Inferior parietal cortex (tissue), 1 donor: Measurements from ENCODE around the gene VCL.

Experiments used
- DNase-seq: peaks from one replicate; pipeline ENCODE4 v3.0.0-alpha.2; 2016; ENCODE audit errors: extremely low spot score

Gene VCL

DNA sequence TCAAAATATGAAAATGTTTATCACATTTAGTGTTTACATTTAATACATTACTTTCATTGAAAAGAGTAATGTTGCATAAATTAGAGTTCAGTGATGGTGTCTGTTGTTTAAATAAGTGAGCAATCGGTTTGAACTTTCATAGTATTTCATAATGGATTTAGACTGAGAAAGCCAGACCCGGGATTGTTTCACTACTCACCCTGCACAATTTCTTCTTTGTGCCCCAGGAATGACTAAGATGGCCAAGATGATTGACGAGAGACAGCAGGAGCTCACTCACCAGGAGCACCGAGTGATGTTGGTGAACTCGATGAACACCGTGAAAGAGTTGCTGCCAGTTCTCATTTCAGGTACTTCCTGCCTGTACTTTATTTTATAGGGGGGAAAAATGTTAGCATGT lies 74.6 kb downstream of the VCL start:
- DNase-seq = no peak

DNA sequence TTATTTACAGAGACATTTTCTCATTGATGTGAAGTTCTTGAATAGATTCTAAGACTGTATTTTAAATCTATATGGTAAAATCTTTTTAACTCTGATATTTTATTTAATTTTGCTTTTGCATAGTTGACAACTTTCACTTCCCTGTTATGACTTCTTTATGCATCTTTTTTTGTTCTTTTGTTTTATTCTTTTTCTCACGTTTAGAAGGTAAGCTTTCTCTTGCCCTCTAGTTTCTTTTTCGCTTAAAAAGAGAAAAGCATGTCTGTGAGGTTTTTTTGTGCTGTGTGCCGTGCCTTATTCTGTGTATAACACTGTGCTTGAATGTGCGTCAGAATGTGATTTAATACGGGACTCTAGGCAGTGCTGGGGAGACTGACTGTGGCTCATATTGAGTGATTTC lies 78.0 kb downstream of the VCL start:
- no peak for DNase-seq

DNA sequence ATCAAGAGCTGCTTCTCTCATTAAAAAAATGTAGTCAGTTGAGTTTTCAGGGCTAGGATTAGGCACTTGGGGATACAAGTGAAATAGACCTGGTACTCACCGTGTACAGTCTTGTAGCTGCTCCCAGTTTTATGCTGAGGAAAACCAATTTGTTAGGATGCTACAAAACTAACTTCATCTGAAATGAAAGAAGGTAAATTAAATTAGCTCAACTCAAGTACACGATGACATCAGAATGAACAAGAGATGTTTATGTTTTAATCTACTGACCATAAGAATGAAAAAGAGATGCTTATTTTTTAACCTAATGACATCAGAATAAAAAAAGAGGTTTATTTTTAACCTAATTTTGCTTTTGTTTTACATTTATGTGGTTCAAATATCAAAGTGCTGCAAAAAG lies 79.0 kb downstream of the VCL start:
- DNase-seq = no peak

DNA sequence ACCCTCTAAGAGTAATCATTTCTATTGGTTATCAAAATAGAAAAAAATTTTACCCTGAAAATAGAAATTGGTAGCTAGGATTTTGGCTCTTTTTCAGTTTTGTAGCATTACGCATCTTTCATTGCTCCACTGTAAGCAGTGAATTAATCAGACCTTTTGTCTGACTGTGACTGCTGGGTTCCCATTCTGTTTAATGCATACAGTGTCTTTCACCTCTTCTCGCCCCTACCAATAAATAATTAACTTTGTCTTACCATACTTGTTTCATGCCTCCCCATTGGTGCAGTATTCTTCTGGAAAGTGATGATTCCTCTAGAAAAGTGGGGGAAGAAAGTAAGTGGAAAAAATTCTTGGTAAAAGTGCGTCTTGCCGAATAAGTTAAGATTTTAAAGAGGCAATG lies 79.5 kb downstream of the VCL start:
- no peak for DNase-seq

DNA sequence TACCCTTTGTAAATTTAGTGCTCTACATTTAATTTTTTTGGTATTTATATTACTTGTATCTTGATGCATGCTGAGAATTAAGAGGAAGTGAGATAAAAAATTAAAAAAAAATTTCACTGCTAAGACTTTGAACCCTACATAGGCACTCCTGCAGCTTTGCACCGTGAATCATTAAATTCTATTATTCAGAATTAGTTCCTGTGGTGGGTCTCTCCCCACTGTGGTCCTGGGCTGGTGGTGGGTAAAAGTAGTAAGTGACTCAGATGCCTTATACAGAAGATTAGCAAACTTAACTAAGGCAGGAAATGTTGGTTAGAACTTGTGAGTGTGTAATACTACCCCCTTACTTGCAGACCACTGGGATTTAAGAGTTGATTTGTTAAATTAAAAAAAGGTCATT lies 80.1 kb downstream of the VCL start:
- no peak for DNase-seq

DNA sequence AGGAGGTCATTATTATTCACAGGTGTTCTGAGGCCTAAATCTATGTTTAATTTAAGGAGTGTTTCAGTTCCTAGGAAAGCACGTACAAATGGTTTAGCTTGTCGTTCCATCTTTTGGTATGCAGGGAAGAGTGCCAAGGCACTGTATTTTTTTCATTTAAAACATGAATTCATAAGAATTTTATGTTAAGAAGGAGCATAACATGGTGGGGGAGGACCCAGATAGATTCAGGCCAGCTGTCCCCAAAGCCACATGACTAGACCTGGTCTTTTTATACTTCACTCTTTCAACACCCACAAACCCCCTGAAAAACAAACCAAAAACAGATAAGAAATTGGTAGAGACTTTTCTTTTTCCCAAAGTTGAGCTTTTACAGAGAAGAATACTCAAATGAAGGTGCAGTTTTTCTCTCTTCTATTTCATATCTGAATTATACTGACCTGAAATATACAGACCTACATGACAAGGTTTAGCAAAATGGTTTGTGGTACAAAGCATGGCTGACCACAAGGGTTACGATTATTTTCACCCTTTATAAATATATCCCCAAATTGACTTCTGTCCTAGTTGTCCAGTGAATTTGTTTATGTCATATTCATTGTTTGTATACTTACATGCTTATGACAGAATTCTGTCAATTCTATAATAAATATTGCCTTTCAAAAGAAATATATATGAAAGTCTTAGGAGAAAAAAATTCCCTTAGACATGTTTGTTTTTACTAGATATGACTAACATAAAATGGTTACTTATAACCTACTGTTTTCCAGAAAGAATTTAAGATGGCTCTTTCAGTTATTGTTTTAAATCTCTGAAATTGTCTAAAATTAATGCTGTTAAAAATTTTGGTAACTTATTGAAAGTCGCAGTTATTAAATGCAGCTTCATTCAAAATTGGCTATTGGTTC lies 81.4 kb downstream of the VCL start:
- no peak for DNase-seq

DNA sequence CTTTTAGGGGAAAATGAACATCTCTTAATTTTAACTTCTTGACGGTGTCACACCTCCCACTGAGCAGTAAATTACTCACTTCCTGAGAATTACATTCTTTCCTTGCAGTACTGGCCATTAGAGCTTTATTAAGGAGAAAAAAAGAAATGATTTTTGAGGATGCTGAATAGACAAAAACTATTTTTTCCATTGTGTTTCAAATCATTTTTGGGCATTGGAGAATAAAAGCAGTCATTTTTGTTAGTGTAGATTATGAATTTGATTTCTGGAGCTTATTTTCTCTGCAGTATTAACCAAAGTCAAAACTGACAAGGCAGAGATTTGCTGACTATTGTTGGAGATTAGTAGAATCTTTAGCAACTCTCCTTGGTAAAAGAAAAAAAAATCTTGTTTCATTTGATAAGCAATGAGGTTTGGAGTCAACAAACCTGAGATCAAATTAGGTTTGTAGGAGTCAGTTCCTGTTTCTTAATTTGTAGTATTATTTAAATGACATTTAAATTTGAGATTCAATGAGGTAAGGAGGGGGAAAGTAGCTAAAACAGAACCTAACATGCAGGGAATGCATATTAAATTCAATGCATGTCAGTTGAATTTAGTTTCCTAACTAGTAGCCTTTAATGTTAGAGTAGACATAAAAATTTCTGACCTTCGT lies 82.1 kb downstream of the VCL start:
- DNase-seq = no peak

DNA sequence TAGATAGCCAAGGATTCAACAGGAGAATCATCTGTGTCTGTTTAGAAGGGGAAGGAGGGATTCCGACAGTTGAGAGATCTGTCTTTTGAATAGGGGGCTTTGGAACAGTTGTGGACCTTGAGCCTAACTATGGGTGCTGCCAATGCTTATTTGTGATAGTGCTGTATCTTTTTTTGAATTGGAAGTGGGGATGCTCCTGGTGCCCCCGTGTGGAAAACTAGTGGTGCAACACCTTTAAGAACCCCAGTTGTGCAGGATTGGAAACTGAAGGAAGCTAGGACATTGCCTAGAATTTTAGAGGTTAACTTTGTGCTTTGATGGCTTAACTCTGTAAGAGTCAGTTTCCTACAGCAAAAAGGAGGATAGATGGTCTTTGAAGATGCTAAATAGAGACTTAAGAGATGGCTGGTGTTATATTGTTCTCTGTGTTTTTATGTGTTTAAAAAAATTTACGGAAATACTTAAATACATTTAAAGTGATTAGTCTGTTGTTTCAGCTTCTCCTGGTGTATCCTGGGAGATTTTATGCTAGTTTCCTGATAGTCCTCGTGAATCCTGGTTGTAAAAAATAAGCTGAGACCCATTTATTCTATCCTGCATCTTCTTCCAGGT lies 83.4 kb downstream of the VCL start:
- DNase-seq = peak; percentile 71

DNA sequence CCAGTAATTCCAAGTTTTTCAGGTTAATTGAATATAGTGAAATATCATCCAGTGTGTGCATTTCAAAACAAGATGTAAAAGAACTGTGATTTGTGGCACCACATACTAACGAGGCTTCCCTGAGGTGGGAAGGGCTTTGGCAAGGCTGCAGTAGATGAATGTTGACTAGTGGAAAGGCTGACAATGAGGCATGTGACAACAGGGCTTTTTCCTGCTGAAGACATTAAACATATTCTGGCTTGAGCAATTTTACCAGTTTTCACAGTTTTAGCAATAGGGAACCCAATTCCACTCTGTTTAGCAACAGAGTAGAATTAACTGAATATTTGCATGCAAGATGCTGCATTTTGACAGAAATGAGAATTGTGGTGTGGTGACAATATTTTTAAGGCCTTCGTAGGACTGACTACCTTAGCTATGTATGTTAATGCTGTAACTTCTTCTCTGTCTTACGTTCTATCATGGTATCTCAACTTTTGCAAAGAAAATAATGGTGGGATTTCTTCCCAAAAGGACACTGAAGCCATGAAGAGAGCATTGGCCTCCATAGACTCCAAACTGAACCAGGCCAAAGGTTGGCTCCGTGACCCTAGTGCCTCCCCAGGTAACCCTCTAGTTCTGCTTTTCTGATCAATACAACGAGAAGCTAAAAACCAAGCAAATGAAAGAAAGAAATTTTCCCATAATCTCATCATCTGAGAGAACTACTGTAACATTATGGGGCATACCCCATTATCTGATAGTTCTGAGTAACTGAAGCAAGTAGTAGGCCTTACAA lies 84.2 kb downstream of the VCL start:
- no peak for DNase-seq

DNA sequence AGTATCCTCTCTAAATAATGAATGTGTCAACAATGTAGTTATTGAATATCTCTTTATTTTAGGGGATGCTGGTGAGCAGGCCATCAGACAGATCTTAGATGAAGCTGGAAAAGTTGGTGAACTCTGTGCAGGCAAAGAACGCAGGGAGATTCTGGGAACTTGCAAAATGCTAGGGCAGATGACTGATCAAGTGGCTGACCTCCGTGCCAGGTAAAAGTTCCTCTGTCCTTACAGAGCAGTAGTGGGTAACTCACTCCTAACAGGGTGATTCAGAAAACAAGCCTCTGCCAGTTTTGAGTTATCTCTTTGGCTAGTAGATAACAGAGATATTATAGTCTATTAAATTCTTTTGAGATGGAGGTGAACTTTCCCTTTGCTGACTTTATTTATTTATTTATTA lies 85.4 kb downstream of the VCL start:
- no peak for DNase-seq

DNA sequence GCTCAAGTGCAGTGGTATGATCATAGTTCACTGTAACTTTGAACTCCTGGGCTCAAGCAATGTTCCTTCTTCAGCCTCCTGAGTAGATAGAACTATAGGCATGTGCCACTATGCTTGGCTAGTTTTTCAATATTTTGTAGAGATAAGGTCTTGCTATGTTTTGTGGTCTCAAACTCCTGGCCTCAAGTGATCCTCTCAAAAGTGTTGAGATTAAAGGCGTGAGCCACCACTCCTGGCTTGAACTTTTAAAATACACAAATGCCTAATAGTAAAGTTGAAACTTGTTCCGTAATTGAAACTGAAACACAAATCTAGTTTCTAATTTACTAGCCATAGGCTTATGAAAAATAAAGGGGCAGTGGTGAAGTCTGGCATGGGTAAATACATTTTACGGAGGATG lies 87.0 kb downstream of the VCL start:
- DNase-seq = no peak

DNA sequence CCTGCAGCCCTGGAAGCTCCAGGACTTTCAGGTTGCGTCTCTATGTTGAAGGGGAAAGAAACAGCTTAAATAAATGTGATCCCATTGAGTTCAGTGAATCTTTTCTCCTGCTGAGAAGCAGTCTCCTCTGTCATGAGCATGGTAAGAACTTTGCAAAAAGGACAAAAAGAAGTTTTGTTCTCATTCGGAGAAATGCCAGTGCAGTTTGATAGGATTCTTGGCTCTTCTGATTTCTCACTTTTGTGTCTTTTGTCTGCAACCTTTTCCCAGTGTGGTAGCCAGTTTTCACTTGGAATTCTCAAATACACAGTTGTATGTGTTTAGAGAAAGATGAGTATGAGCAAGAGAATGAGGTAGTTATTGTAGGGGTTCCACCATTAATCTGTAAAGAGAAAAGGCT lies 88.4 kb downstream of the VCL start:
- no peak for DNase-seq

DNA sequence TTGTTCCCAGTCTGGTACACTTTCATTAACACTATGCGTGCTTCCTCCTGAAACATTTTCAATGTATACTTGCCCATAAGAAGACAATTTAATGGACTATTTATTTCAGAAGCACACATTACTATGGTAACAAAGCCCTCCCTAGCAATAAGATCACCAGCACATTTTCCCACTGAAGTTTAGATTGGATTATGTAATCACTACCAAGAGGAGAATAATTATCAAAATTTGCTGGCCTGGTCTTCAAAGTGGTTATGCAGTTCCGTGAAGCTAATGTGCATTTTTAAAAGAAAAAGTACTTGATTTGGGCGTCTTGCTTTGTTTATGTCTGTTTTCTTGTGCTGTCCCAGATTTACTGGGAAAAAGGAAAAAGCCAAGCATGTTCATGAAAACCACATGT lies 90.8 kb downstream of the VCL start:
- no peak for DNase-seq

DNA sequence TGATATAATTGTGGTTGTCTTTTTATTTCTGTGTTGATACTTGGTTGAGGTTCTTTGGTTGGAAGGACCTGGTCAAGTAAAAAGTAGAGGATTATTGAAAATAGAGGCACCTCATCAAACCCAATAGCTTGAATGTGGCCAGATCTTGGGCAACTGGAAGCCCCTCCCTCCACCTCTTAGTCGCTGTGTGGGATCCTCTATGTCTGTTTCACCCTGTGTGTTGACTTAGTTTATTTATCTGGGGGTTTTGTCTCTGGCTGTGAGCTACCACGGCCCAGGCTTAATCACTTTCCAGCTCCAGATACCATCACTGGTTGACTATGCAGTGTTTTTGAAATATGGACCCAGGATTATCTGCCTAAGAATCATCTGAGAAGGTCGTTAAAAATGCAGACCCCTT lies 94.5 kb downstream of the VCL start:
- DNase-seq = no peak

DNA sequence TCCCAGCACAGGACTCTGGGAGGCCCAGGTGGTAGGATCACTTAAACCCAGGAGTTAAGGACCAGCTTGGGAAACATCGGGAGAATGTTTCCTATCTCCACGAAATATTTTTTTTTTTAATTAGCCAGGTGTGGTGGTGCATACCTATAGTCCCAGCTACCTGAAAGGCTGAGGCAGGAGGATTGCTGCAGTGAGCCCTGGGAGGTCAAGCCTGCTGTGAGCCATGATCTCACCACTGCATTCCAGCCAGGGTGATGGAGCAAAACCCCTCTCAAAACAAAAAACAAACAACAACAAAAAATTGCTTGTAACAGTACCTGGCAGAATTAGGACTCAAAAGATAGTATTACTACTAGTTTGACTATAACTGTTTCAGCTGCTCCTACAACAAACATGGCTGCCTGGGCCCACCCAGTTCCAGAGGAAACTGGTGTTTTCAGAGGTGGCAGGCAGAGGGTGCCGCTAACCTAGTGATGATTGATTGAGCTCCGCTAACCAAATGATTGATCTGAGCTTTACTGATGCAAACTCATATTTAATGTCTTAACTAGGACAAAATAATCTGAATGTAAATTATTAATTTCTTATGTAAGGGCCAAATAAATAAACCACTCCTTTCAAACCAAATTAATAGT lies 95.7 kb downstream of the VCL start:
- DNase-seq = no peak

DNA sequence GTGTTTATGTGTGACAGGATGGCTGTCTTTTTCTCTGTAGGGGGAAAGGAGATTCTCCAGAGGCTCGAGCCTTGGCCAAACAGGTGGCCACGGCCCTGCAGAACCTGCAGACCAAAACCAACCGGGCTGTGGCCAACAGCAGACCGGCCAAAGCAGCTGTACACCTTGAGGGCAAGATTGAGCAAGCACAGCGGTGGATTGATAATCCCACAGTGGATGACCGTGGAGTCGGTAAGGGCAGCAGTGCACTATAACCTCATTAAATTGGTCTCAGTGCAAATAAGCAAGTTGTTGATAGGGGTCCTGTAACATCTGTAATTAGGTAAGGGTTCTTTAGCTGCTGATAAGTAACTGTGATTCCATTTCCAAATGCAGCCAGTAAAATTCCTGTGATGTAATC lies 96.3 kb downstream of the VCL start:
- no peak for DNase-seq

DNA sequence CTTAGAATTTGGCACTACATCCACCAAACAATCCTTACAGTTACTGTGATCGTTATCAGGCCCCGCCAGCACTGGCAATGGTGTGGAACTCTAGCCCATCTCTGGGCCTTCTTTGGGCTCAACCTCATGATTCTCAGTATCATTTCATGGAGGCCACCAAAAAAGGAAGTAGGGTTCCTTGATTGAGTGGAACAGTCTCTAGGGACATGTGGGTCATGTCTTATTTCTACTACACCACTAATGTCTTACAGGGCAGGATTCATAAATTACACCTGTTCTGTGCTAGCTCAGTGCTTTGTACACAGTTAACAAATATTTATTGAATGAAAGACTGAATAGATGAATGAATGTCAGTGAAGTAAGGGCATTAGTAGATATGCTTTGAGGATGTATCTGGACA lies 98.9 kb downstream of the VCL start:
- DNase-seq = no peak

DNA sequence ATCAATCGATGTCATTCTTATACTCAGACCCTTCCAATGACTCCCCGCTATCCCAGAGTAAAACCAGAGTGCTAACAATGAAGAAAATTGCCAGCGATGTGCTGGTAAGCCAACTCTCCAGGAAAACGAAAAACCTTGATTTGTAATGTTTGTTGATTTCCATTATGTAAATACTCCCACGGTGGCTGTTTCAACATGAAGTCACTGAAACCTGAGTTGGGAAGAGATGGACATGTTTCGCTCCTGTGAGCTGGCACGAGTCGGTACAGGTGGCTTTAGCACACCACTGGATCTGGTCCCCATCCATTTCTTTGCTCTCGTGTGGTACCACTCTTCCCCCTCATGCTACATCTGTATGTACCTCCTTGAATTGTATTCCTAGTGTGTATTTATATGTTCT lies 99.9 kb downstream of the VCL start:
- DNase-seq = no peak

DNA sequence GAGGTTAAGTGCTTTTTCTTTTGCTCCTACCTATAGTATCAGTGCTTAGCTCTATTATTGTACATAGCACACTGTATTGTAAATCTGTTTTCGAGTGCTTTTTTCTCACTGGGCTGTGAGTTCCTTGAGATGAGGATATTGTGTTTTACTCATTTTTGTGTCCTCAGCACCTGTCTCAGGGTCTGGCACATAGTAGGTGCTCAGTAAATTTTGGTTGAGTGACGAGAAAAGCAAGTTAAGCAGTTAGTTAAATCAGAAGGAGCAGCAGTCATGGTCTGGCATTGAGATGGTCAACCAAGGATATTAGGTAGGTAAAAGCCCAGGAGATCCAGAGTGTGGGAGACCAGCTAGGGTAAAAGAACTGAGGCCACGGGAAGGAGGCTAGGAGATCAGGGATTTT lies 101.5 kb downstream of the VCL start:
- DNase-seq = no peak

DNA sequence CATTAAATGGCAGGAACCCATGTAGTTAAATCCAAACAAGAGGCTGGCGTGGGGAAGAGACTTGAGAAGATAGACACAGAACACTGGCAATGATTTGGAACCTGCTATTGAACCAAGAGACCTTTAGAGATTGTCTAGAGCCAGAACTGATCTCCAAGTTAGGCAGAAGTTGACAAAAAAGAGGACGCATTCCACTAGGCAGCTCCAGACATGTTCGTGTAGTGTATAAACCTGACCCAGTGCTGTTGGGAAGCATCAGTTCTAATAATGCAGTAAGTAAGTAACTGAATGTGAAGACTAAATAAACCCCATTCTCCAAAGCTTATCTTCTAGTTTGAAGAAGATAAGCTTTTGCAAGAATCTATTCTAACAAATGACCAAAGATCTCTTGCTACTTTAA lies 101.9 kb downstream of the VCL start:
- DNase-seq = no peak

DNA sequence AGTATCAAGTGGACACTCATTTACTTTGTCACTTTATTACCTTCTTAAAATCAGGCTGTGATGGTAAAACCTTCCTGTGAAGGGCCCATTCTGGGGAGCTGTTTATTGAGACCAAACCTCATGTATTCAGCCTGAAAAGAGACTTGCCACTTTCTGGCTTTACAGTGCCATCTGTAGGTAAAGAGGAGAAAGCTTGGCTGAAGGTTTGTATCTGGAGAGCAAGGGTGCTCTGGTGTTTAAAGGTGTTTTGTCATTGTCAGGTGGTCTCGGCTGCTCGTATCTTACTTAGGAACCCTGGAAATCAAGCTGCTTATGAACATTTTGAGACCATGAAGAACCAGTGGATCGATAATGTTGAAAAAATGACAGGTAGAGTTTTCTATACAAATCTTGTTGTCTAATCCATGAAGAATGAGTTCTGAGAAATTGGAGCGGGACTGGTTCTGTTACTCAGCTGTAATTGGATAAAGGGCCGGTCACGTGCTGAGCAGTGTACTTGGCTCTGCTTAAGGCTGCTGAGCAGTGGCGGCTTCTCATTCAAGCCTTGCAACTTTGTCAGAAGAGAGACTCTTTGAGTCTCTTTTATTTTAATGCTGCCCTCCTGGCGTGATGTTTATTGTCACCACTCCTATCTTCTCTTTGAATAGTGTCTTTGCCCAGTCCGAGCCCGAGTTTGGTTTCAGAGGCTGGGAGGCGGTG lies 105.8 kb downstream of the VCL start:
- DNase-seq = peak; percentile 29
